HepG2 (cell line): ENCODE data around the gene CDC27. TPM values are rescaled to one million over a fixed set of nuclear protein-coding genes. Genes with fewer than 3 reads are reported as not detected.
A peak's percentile ranks its signal among the peaks of the same experiment; 100 is the strongest.
"Not testable (repeated sequence)": the region's sequence is repeated elsewhere in the genome, so short reads cannot be mapped to it uniquely, and the experiment has no call there.

Experiments
- ATAC-seq: fragments of 200-7000 bp; cut with Tn5 transposase; 3 replicates; pipeline ENCODE4 v1.9.1; 2020; ENCODE audit warnings: mild to moderate bottlenecking, moderate library complexity
- BruUV-seq: library from RNA; stranded (reverse); fragments of 400-500 nt; replicated peaks from 2 replicates; lab custom pipeline; 2021; lab: Mats Ljungman, UMichigan
- CTCF ChIA-PET: fragments of 300-600 bp; formaldehyde crosslinking; extraction: SDS; loops from one replicate; lab custom pipeline; 2021; ENCODE audit warnings: low total read pairs, inconsistent platforms, low intra/inter-chr PET ratio; lab: Yijun Ruan, JAX
- POLR2A ChIA-PET: fragments of 350-600 bp; sonication (Branson Sonifier 250); formaldehyde crosslinking; loops from one replicate; lab custom pipeline; 2020; ENCODE audit warnings: antibody characterized with exemption, inconsistent platforms; lab: Yijun Ruan, JAX
- DNase-seq: peaks from one replicate; pipeline ENCODE4 v3.0.0-alpha.2; 2015; ENCODE audit warnings: low spot score
- FAIRE-seq: peaks from 3 replicates; lab custom pipeline; 2011; peaks lifted over from hg19 to GRCh38; lab: Jason Lieb, UNC
- H2AFZ ChIP-seq: one replicate; pipeline ENCODE4 v1.6.1; 2011; ENCODE audit warnings: low read length, inconsistent platforms
- H3K27ac ChIP-seq: fragments of 300-600 bp; 3 replicates; pipeline ENCODE4 v1.8.0; 2011; ENCODE audit warnings: mixed run types, mild to moderate bottlenecking, mixed read lengths, low read length, inconsistent platforms; ENCODE audit not compliant: insufficient read depth; ENCODE audit errors: extremely low read length
- H3K27me3 ChIP-seq, 2 experiments: fragments of 200-600 bp in 1 of 2; 2 replicates in 1 of 2; 3 replicates in 1 of 2; pipeline versions ENCODE4 v1.6.0 to v1.8.0; 2011; ENCODE audit warnings: low read length in 2 of 2, mild to moderate bottlenecking in 2 of 2, moderate library complexity in 2 of 2, inconsistent platforms in 1 of 2; ENCODE audit not compliant: insufficient read depth in 2 of 2, control insufficient read depth in 1 of 2
- H3K36me3 ChIP-seq, 2 experiments: fragments of 200-600 bp in 1 of 2; replicated peaks in 1 of 2; 2 replicates in 1 of 2; 3 replicates in 1 of 2; pipeline versions ENCODE4 v1.5.1 to v1.8.0; 2011; ENCODE audit warnings: low read length in 2 of 2, inconsistent platforms in 1 of 2; ENCODE audit not compliant: insufficient read depth in 2 of 2, control insufficient read depth in 1 of 2
- H3K4me1 ChIP-seq: 2 replicates; pipeline ENCODE4 v1.5.1; 2012; ENCODE audit warnings: low read length, inconsistent platforms; ENCODE audit not compliant: insufficient read depth
- H3K4me2 ChIP-seq: 2 replicates; pipeline ENCODE4 v1.6.0; 2011; ENCODE audit warnings: low read depth, low read length, inconsistent platforms
- H3K4me3 ChIP-seq, 3 experiments: fragments of 200-600 bp in 1 of 3; sonication (generic), shearing (Covaris generic) in 1 of 3; replicated peaks in 1 of 3; 2 replicates each; pipeline ENCODE4 v1.5.1; 2011 to 2016; ENCODE audit warnings: low read length in 3 of 3, inconsistent platforms in 2 of 3, low read depth in 2 of 3, mild to moderate bottlenecking in 2 of 3, control low read depth in 1 of 3, mixed read lengths in 1 of 3; ENCODE audit not compliant: insufficient read depth in 1 of 3
- H3K79me2 ChIP-seq: one replicate; pipeline ENCODE4 v1.6.1; 2011; ENCODE audit warnings: low read length, inconsistent platforms; ENCODE audit not compliant: insufficient read depth
- H3K9ac ChIP-seq: 2 replicates; pipeline ENCODE4 v1.6.0; 2011; ENCODE audit warnings: mild to moderate bottlenecking, low read depth, low read length, inconsistent platforms; ENCODE audit not compliant: insufficient read depth
- H3K9me3 ChIP-seq: 2 replicates; pipeline ENCODE4 v1.5.1; 2012; ENCODE audit warnings: mild to moderate bottlenecking, low read length
- H4K20me1 ChIP-seq: 2 replicates; pipeline ENCODE4 v1.6.0; 2011; ENCODE audit warnings: inconsistent platforms, mild to moderate bottlenecking, low read length, moderate library complexity; ENCODE audit not compliant: insufficient read depth
- CEBPG ChIP-seq: IDR thresholded peaks from 2 replicates; pipeline ENCODE4 v1.6.1; 2016
- LCORL ChIP-seq, 2 experiments: fragments of 450-650 bp in 1 of 2; sonication (generic) in 1 of 2; formaldehyde crosslinking in 1 of 2; IDR thresholded peaks; 2 replicates each; pipeline versions ENCODE4 v1.5.0 to v1.6.1; 2017 to 2020; ENCODE audit warnings: antibody characterized with exemption in 1 of 2, missing genetic modification reagents in 1 of 2
- SNAI1 ChIP-seq: sonication (generic); formaldehyde crosslinking; IDR thresholded peaks from 2 replicates; pipeline ENCODE4 v1.5.0; 2020; ENCODE audit warnings: mild to moderate bottlenecking, missing genetic modification reagents, borderline replicate concordance
- ZNF121 ChIP-seq: sonication (generic); formaldehyde crosslinking; IDR thresholded peaks from 2 replicates; pipeline ENCODE4 v1.5.0; 2020; ENCODE audit warnings: mild to moderate bottlenecking, missing genetic modification reagents
- ZNF33B ChIP-seq: sonication (generic); formaldehyde crosslinking; IDR thresholded peaks from 2 replicates; pipeline ENCODE4 v1.5.1; 2020; ENCODE audit warnings: mild to moderate bottlenecking, missing genetic modification reagents
- ZNF782 ChIP-seq: sonication (generic); formaldehyde crosslinking; IDR thresholded peaks from 2 replicates; pipeline ENCODE4 v1.4.0; 2020; ENCODE audit warnings: missing genetic modification reagents, mild to moderate bottlenecking, borderline replicate concordance
- WGBS: methylation state at CpG from one replicate; pipeline ENCODE4 v1.1.6; 2017; ENCODE audit warnings: low lambda C conversion rate; 5-methylcytosine and 5-hydroxymethylcytosine counted together
- in situ Hi-C: cut with HindIII; loops from 2 replicates; pipeline ENCODE4 v1.10.0; 2017; ENCODE audit warnings: low pct_unique_long_range_greater_than_20kb; ENCODE audit not compliant: extremely low pct_ligation_motif_present
- intact Hi-C: fragments of 100-400 bp; cut with micrococcal nuclease; formaldehyde crosslinking; loops from one replicate; pipeline ENCODE4 v1.10.0; 2022; ENCODE audit not compliant: unreplicated experiment
- polyA plus RNA-seq, 8 experiments: library from polyadenylated mRNA; depleted of rRNA in 3 of 8; stranded (reverse) in 7 of 8; unstranded in 1 of 8; fragments of >200 nt; fragmentation: Illumina TruSeq in 4 of 8; extraction: Trizol in 4 of 8; gene quantifications; 2 replicates each; pipeline versions ENCODE4 v1.2.1 to v1.2.3, GENCODE V29; 2011 to 2016; ENCODE audit warnings: low read depth in 4 of 8, missing spikeins in 1 of 8, mixed read lengths in 1 of 8; ENCODE audit not compliant: insufficient read depth in 1 of 8
- total RNA-seq, 5 experiments: library from RNA; depleted of rRNA; stranded (reverse); fragments of >200 nt; fragmentation: Illumina TruSeq; extraction: Trizol; gene quantifications; 2 replicates each; pipeline ENCODE4 v1.2.3, GENCODE V29; 2016; ENCODE audit warnings: low read depth in 1 of 5
- TF ChIP-seq, protein P1 (sequence below): sonication (generic); formaldehyde crosslinking; IDR thresholded peaks from 2 replicates; pipeline ENCODE4 v1.5.0; 2020; ENCODE audit warnings: mild to moderate bottlenecking, missing genetic modification reagents

CDC27 gene
- total and polyA plus RNA-seq, 2 of the 13 experiments (the other 11 are each of a cell fraction or from before 2014, with no cell fraction given) = 80.7 to 102 TPM

DNA sequence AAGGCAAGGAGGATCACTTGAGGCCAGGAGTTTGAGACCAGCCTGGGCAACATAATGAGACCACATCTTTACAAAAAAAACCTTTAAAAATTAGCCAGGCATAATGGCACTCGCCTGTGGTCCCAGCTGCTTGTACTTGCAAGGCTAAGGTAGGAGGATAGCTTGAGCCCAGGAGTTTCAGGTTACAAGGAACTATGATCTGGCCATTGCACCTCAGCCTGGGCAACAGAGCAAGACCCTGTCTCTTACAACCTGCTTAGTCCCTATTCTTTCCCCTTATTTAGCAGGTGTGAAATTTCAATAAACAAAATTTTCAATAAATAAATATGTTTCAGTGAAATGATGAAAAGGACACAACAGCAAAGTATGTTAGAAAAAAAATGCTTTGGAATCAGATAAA, 114.7 kb downstream of the CDC27 start:
- H3K27me3 ChIP-seq, H3K9ac ChIP-seq, H3K4me1 ChIP-seq, H3K79me2 ChIP-seq, CTCF ChIA-PET, H3K27ac ChIP-seq, H2AFZ ChIP-seq, DNase-seq, FAIRE-seq, in situ Hi-C loops, H3K36me3 ChIP-seq, H3K4me3 ChIP-seq, POLR2A ChIA-PET, H3K9me3 ChIP-seq, H3K4me2 ChIP-seq, H4K20me1 ChIP-seq, BruUV-seq, intact Hi-C loops, ATAC-seq: not testable (repeated sequence)
- peak; percentile 84 for TF ChIP-seq ZNF121 (CRISPR knock-in tag)
- 100% methylated on average over 1 of the region's 1 CpG for WGBS

GRCh38 chr17:47073629-47074028, 115.5 kb downstream of the CDC27 start:
- CTCF ChIA-PET, POLR2A ChIA-PET, DNase-seq, H3K4me3 ChIP-seq, H3K9ac ChIP-seq, H3K36me3 ChIP-seq, H4K20me1 ChIP-seq, H3K4me2 ChIP-seq, H3K27ac ChIP-seq, ATAC-seq, FAIRE-seq, in situ Hi-C loops, H3K27me3 ChIP-seq, H3K9me3 ChIP-seq, H3K4me1 ChIP-seq, H3K79me2 ChIP-seq, H2AFZ ChIP-seq, BruUV-seq, intact Hi-C loops: not testable (repeated sequence)
- 71% methylated on average over 4 of the region's 4 CpGs for WGBS

DNA sequence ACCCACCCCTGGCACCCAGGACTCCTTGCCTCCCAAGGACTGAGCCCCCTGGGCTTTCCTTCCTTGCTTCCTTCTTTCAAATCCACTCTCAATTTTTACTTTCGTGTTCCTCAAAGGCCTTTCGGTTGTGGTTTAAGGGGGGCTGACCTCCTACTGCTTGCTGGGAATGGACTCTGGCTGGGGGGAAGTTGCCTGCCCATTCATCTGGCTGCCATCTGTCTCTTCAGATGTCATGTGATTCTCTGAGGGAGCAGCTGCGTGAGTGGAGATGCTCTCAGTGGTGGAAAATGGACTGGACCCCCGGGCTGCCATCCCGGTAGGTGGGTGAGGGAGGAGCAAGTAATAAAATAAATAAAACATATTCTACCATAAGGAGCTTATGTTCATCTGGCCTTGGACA, 116.2 kb downstream of the CDC27 start:
- peaks cover under 1% of the 10 kb centered on the region for H3K79me2 ChIP-seq
- H3K27ac ChIP-seq = no peak overlapping the region
- in situ Hi-C loops (no loop called here), intact Hi-C loops (no loop called here)
- no peaks in the 10 kb centered on the region for H3K4me1 ChIP-seq
- no peak overlapping the region for H2AFZ ChIP-seq
- ChIA-PET POLR2A (no interaction called here), CTCF (no interaction called here)
- no peak overlapping the region for H3K9ac ChIP-seq
- no peak for FAIRE-seq
- no peak overlapping the region for H3K4me3 ChIP-seq
- H3K9me3 ChIP-seq = no peaks in the 10 kb centered on the region
- no peak for DNase-seq
- H3K4me2 ChIP-seq = no peak overlapping the region
- no peaks in the 10 kb centered on the region for H4K20me1 ChIP-seq
- H3K36me3 ChIP-seq = no peaks in the 10 kb centered on the region
- WGBS = 77% methylated on average over 5 of the region's 5 CpGs
- BruUV-seq = no TSS peak
- H3K27me3 ChIP-seq = no peaks in the 10 kb centered on the region
- ATAC-seq = no peak
- TF ChIP-seq ZNF33B (CRISPR knock-in tag) (no peak), CEBPG (CRISPR knock-in tag) (no peak), LCORL (IDR thresholded peaks at IDR 0.05) (no peak), LCORL (CRISPR knock-in tag; IDR thresholded peaks at IDR 0.05) (no peak), SNAI1 (CRISPR knock-in tag) (no peak), ZNF782 (CRISPR knock-in tag) (no peak)
- TF ChIP-seq, protein P1, sequence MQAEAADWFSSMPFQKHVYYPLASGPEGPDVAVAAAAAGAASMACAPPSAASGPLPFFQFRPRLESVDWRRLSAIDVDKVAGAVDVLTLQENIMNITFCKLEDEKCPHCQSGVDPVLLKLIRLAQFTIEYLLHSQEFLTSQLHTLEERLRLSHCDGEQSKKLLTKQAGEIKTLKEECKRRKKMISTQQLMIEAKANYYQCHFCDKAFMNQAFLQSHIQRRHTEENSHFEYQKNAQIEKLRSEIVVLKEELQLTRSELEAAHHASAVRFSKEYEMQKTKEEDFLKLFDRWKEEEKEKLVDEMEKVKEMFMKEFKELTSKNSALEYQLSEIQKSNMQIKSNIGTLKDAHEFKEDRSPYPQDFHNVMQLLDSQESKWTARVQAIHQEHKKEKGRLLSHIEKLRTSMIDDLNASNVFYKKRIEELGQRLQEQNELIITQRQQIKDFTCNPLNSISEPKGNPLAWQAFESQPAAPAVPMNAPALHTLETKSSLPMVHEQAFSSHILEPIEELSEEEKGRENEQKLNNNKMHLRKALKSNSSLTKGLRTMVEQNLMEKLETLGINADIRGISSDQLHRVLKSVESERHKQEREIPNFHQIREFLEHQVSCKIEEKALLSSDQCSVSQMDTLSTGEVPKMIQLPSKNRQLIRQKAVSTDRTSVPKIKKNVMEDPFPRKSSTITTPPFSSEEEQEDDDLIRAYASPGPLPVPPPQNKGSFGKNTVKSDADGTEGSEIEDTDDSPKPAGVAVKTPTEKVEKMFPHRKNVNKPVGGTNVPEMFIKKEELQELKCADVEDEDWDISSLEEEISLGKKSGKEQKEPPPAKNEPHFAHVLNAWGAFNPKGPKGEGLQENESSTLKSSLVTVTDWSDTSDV (CRISPR knock-in tag) = no peak
